HL-60 (cell line): ENCODE results near the gene IGF2R.
"Not testable (repeated sequence)": the region's sequence is repeated elsewhere in the genome, so short reads cannot be mapped to it uniquely, and the experiment has no call there.

ENCODE experiments used
- DNase-seq, 2 experiments: peaks; one replicate each; pipeline ENCODE4 v3.0.0-alpha.2; 2010 to 2020; ENCODE audit warnings: low read depth in 1 of 2, low spot score in 1 of 2
- H3K27ac ChIP-seq: fragments of 250-450 bp; sonication (Bioruptor Pico); replicated peaks from 2 replicates; pipeline ENCODE4 v1.5.1; 2020; ENCODE audit warnings: mild to moderate bottlenecking, moderate library complexity
- H3K27me3 ChIP-seq: fragments of 250-450 bp; sonication (Bioruptor Pico); 2 replicates; pipeline ENCODE4 v1.5.1; 2021; ENCODE audit warnings: mild to moderate bottlenecking, moderate library complexity; ENCODE audit not compliant: insufficient read depth, poor library complexity, severe bottlenecking
- H3K4me3 ChIP-seq: replicated peaks from 2 replicates; pipeline ENCODE4 v1.5.1; 2011; ENCODE audit warnings: mild to moderate bottlenecking, control low read depth, low read length; ENCODE audit not compliant: insufficient read depth
- GABPA ChIP-seq: IDR thresholded peaks from 2 replicates; pipeline ENCODE4 v1.6.1; 2012; ENCODE audit warnings: low read depth
- POLR2AphosphoS5 ChIP-seq: IDR thresholded peaks from 2 replicates; pipeline ENCODE4 v1.6.1; 2012; ENCODE audit warnings: low read depth
- SPI1 ChIP-seq: IDR thresholded peaks from 2 replicates; pipeline ENCODE4 v1.6.1; 2012; ENCODE audit warnings: low read depth, mild to moderate bottlenecking, borderline replicate concordance
- TF ChIP-seq, protein P1 (sequence below): IDR thresholded peaks from 2 replicates; pipeline ENCODE4 v1.6.1; 2012; ENCODE audit warnings: low read depth; ENCODE audit not compliant: insufficient replicate concordance
- TF ChIP-seq, protein P2 (sequence below): IDR thresholded peaks from one replicate; pipeline ENCODE4 v1.5.1; 2011; ENCODE audit warnings: low read length, control low read depth, inconsistent platforms; ENCODE audit not compliant: insufficient read depth

The IGF2R gene

DNA sequence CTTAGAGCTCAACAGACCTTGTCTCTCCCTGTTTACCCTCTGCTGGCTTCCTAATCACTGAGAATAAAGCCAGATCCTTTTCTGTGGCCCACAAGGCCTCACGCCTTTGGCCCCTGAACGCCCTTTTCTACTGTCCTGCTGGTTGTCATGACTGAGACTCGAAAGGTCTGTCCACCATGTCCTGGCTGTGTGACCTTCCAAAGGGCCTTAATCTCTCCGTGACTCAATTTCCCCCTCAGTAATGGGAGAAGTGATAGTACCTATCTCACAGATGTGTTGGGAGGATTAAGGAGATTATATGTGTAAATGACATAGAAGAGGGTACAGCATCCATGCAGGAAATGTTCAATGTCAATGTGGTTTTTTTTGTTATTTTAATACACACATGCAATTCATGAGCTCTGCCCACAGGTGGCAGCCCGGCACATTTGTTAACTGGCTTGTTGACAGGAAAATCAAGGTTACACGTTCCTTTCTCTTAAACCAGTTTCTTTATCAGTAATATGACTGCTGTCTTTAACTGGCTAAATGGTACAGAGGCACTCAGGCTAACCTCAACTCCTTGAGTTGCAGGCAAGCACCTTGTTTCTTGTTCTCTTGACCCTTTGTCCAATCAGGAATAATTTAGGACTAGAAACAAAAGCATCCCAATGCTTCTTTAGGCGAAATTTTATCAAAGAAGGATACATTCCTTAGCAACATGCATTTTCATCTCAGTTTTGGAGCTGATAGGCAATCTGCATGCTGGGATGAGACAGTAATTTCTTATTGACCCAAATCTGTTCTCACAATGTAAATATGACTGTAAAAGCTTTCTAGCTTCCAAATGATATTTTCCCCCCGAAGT lies 169.3 kb downstream of the IGF2R start:
- TF ChIP-seq, protein P1, sequence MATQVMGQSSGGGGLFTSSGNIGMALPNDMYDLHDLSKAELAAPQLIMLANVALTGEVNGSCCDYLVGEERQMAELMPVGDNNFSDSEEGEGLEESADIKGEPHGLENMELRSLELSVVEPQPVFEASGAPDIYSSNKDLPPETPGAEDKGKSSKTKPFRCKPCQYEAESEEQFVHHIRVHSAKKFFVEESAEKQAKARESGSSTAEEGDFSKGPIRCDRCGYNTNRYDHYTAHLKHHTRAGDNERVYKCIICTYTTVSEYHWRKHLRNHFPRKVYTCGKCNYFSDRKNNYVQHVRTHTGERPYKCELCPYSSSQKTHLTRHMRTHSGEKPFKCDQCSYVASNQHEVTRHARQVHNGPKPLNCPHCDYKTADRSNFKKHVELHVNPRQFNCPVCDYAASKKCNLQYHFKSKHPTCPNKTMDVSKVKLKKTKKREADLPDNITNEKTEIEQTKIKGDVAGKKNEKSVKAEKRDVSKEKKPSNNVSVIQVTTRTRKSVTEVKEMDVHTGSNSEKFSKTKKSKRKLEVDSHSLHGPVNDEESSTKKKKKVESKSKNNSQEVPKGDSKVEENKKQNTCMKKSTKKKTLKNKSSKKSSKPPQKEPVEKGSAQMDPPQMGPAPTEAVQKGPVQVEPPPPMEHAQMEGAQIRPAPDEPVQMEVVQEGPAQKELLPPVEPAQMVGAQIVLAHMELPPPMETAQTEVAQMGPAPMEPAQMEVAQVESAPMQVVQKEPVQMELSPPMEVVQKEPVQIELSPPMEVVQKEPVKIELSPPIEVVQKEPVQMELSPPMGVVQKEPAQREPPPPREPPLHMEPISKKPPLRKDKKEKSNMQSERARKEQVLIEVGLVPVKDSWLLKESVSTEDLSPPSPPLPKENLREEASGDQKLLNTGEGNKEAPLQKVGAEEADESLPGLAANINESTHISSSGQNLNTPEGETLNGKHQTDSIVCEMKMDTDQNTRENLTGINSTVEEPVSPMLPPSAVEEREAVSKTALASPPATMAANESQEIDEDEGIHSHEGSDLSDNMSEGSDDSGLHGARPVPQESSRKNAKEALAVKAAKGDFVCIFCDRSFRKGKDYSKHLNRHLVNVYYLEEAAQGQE: no peak
- TF ChIP-seq, protein P2, sequence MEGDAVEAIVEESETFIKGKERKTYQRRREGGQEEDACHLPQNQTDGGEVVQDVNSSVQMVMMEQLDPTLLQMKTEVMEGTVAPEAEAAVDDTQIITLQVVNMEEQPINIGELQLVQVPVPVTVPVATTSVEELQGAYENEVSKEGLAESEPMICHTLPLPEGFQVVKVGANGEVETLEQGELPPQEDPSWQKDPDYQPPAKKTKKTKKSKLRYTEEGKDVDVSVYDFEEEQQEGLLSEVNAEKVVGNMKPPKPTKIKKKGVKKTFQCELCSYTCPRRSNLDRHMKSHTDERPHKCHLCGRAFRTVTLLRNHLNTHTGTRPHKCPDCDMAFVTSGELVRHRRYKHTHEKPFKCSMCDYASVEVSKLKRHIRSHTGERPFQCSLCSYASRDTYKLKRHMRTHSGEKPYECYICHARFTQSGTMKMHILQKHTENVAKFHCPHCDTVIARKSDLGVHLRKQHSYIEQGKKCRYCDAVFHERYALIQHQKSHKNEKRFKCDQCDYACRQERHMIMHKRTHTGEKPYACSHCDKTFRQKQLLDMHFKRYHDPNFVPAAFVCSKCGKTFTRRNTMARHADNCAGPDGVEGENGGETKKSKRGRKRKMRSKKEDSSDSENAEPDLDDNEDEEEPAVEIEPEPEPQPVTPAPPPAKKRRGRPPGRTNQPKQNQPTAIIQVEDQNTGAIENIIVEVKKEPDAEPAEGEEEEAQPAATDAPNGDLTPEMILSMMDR: peak; percentile 67
- peak in 1 of 2 experiments; percentile 35 for DNase-seq
- no peak overlapping the region for H3K4me3 ChIP-seq
- H3K27me3 ChIP-seq: no peaks in the 10 kb centered on the region
- H3K27ac ChIP-seq: no peak overlapping the region

- TF ChIP-seq GABPA: no peak
- TF ChIP-seq, protein P2: no peak
- no peak for TF ChIP-seq POLR2AphosphoS5
- H3K27ac ChIP-seq: no peak overlapping the region
- no peak for DNase-seq
- no peak overlapping the region for H3K4me3 ChIP-seq
- no peaks in the 10 kb centered on the region for H3K27me3 ChIP-seq
Observed at GRCh38 chr6:160138839-160139419, 170.0 kb downstream of the IGF2R start.

- TF ChIP-seq, protein P2: no peak
- TF ChIP-seq POLR2AphosphoS5 (no peak), GABPA (no peak), SPI1 (no peak)
- TF ChIP-seq, protein P1: no peak
- H3K27ac ChIP-seq: no peak overlapping the region
- H3K4me3 ChIP-seq: no peak overlapping the region
- no peaks in the 10 kb centered on the region for H3K27me3 ChIP-seq
- no peak for DNase-seq
Observed at GRCh38 chr6:160139420-160139851, 170.6 kb downstream of the IGF2R start.

DNA sequence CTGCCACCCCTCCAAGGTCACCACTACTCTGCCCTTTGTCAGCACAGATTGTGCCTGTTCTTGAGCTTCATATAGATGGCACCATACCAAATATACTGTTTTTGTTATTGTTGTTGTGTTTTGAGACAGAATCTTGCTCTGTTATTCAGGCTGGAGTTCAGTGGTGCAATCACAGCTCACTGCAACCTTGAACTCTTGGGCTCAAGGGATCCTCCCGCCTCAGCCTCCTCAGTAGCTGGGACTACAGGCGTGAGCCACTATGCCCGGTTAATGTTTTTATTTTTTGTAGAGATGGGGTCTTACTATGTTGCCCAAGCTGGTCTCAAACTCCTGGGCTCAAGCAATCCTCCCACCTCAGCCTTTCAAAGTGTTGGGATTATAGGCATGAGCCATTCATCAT lies 171.6 kb downstream of the IGF2R start:
- not testable (repeated sequence) for H3K27ac ChIP-seq, DNase-seq, H3K4me3 ChIP-seq, H3K27me3 ChIP-seq
